HCT116 (cell line): Measurements from ENCODE around the gene STIM2. TPM values are rescaled to one million over a fixed set of nuclear protein-coding genes. Genes with fewer than 3 reads are reported as not detected.
"Not testable (repeated sequence)": the region's sequence is repeated elsewhere in the genome, so short reads cannot be mapped to it uniquely, and the experiment has no call there.

ENCODE experiments used
- ATAC-seq: fragments of 200-7000 bp; cut with Tn5 transposase; 2 replicates; pipeline ENCODE4 v1.9.1; 2020; ENCODE audit warnings: mild to moderate bottlenecking, moderate library complexity
- BruUV-seq: library from RNA; stranded (reverse); fragments of 400-500 nt; replicated peaks from 2 replicates; lab custom pipeline; 2021; lab: Mats Ljungman, UMichigan
- CTCF ChIA-PET: fragments of 300-600 bp; sonication (Branson Sonifier 250); formaldehyde crosslinking; loops from one replicate; lab custom pipeline; 2021; ENCODE audit warnings: antibody characterized with exemption; lab: Charles Lee
- POLR2A ChIA-PET: fragments of 300-600, 350-600 bp; sonication (Branson Sonifier 250); formaldehyde crosslinking; loops from one replicate; lab custom pipeline; 2021; ENCODE audit warnings: antibody characterized with exemption; lab: Charles Lee
- RAD21 ChIA-PET, 2 experiments: fragments of 300-600 bp; sonication (Branson Sonifier 250); formaldehyde crosslinking; loops; one replicate each; lab custom pipeline; 2023; ENCODE audit warnings: low total read pairs in 2 of 2; ENCODE audit not compliant: uncharacterized antibody in 2 of 2, unreplicated experiment in 2 of 2, low non-redundant PET in 1 of 2; lab: Charles Lee
- DNase-seq: peaks from one replicate; pipeline ENCODE4 v3.0.0-alpha.2; 2010; ENCODE audit warnings: low read depth, low spot score
- H2AFZ ChIP-seq: fragments of 200-600 bp; shearing (Covaris generic), sonication (generic); 2 replicates; pipeline ENCODE4 v1.6.1; 2017; ENCODE audit warnings: low read depth, mixed run types, mixed read lengths, antibody characterized with exemption, low read length; ENCODE audit not compliant: poor library complexity, severe bottlenecking
- H3K27ac ChIP-seq: 2 replicates; pipeline ENCODE4 v1.5.1; 2012; ENCODE audit warnings: low read depth, low read length
- H3K27me3 ChIP-seq: fragments of 200-600 bp; sonication (generic); 2 replicates; pipeline ENCODE4 v1.6.1; 2016; ENCODE audit warnings: mixed run types, low read length, mixed read lengths; ENCODE audit not compliant: insufficient read depth
- H3K36me3 ChIP-seq, 2 experiments: fragments of 200-500 bp in 1 of 2; fragments of 200-600 bp in 1 of 2; sonication (Bioruptor generic) in 1 of 2; sonication (generic) in 1 of 2; 2 replicates each; pipeline versions ENCODE4 v1.5.1 to v1.6.1; 2014 to 2016; ENCODE audit warnings: low read length in 2 of 2, inconsistent platforms in 1 of 2, mixed read lengths in 1 of 2, mixed run types in 1 of 2; ENCODE audit not compliant: insufficient read depth in 2 of 2, control insufficient read depth in 1 of 2
- H3K4me1 ChIP-seq, 2 experiments: fragments of 200-600 bp in 1 of 2; sonication (generic) in 1 of 2; 2 replicates each; pipeline versions ENCODE4 v1.5.1 to v1.6.1; 2012 to 2017; ENCODE audit warnings: low read length in 2 of 2, inconsistent platforms in 1 of 2, mild to moderate bottlenecking in 1 of 2, mixed read lengths in 1 of 2, mixed run types in 1 of 2, moderate library complexity in 1 of 2; ENCODE audit not compliant: insufficient read depth in 2 of 2, control insufficient read depth in 1 of 2
- H3K4me2 ChIP-seq: fragments of 200-600 bp; sonication (generic); 2 replicates; pipeline ENCODE4 v1.6.1; 2017; ENCODE audit warnings: mixed run types, low read length, mixed read lengths
- H3K4me3 ChIP-seq, 2 experiments: fragments of 200-600 bp in 1 of 2; sonication (generic) in 1 of 2; replicated peaks in 1 of 2; 2 replicates each; pipeline ENCODE4 v1.5.1; 2011 to 2016; ENCODE audit warnings: low read length in 2 of 2, control low read depth in 1 of 2, low read depth in 1 of 2, mild to moderate bottlenecking in 1 of 2, mixed read lengths in 1 of 2, mixed run types in 1 of 2
- H3K79me2 ChIP-seq: fragments of 200-600 bp; sonication (generic); 2 replicates; pipeline ENCODE4 v1.6.1; 2017; ENCODE audit warnings: mild to moderate bottlenecking, mixed run types, low read length, moderate library complexity, mixed read lengths; ENCODE audit not compliant: insufficient read depth
- H3K9ac ChIP-seq: fragments of 200-600 bp; sonication (generic); 2 replicates; pipeline ENCODE4 v1.6.1; 2016; ENCODE audit warnings: low read length, mixed read lengths
- H3K9me2 ChIP-seq: fragments of 200-600 bp; sonication (generic), shearing (Covaris generic); 2 replicates; pipeline ENCODE4 v1.6.1; 2017; ENCODE audit warnings: mixed run types, mild to moderate bottlenecking, moderate library complexity; ENCODE audit not compliant: insufficient read depth
- H3K9me3 ChIP-seq, 2 experiments: fragments of 200-500 bp in 1 of 2; fragments of 200-600 bp in 1 of 2; sonication (Bioruptor generic) in 1 of 2; sonication (generic) in 1 of 2; 2 replicates each; pipeline ENCODE4 v1.6.1; 2014 to 2017; ENCODE audit warnings: low read length in 2 of 2, mixed read lengths in 2 of 2, inconsistent platforms in 1 of 2, low read depth in 1 of 2, mild to moderate bottlenecking in 1 of 2, mixed run types in 1 of 2, moderate library complexity in 1 of 2; ENCODE audit not compliant: control insufficient read depth in 1 of 2, insufficient read depth in 1 of 2
- H4K20me1 ChIP-seq: fragments of 200-600 bp; sonication (generic), shearing (Covaris generic); 2 replicates; pipeline ENCODE4 v1.6.1; 2017; ENCODE audit warnings: mixed run types, mild to moderate bottlenecking, moderate library complexity; ENCODE audit not compliant: insufficient read depth
- CBX3 ChIP-seq: IDR thresholded peaks from 2 replicates; pipeline ENCODE4 v1.6.1; 2012; ENCODE audit warnings: low read depth
- EZH2 ChIP-seq: fragments of 200-600 bp; sonication (generic); IDR thresholded peaks from 2 replicates; pipeline ENCODE4 v1.6.1; 2017; ENCODE audit warnings: antibody characterized with exemption, mixed run types
- POLR2A ChIP-seq: IDR thresholded peaks from 2 replicates; pipeline ENCODE4 v1.7.0; 2011; ENCODE audit warnings: borderline replicate concordance; ENCODE audit not compliant: insufficient read depth, insufficient read length; ENCODE audit errors: extremely low read depth
- SIN3A ChIP-seq: IDR thresholded peaks from 2 replicates; pipeline ENCODE4 v1.6.1; 2012; ENCODE audit warnings: low read depth
- SP1 ChIP-seq: IDR thresholded peaks from 2 replicates; pipeline ENCODE4 v1.6.1; 2012; ENCODE audit warnings: low read depth
- intact Hi-C: fragments of 100-400 bp; cut with micrococcal nuclease; formaldehyde crosslinking; loops from 2 replicates; pipeline ENCODE4 v1.10.0; 2022
- total RNA-seq: library from RNA; stranded (reverse); gene quantifications from one replicate; pipeline ENCODE4 v1.2.1, GENCODE V29; 2021; ENCODE audit not compliant: unreplicated experiment
- TF ChIP-seq, protein P1 (sequence below): IDR thresholded peaks from 2 replicates; pipeline ENCODE4 v1.6.1; 2012
- TF ChIP-seq, protein P2 (sequence below): IDR thresholded peaks from 2 replicates; pipeline ENCODE4 v1.6.1; 2012; ENCODE audit warnings: low read depth
- TF ChIP-seq, protein P3 (sequence below), 3 experiments: fragments of 200-600 bp in 1 of 3; sonication (generic) in 1 of 3; IDR thresholded peaks in 2 of 3; conservative IDR thresholded peaks in 1 of 3; 2 replicates each; pipeline ENCODE4 v1.5.1; 2012 to 2017; ENCODE audit warnings: low read depth in 2 of 3, low read length in 2 of 3, antibody characterized with exemption in 1 of 3, borderline replicate concordance in 1 of 3, control low read depth in 1 of 3, mild to moderate bottlenecking in 1 of 3, mixed read lengths in 1 of 3, mixed run types in 1 of 3, moderate library complexity in 1 of 3; ENCODE audit not compliant: insufficient read depth in 1 of 3

Gene STIM2
- total RNA-seq, 1 experiment from 2014 or later, result 65.9 TPM

DNA sequence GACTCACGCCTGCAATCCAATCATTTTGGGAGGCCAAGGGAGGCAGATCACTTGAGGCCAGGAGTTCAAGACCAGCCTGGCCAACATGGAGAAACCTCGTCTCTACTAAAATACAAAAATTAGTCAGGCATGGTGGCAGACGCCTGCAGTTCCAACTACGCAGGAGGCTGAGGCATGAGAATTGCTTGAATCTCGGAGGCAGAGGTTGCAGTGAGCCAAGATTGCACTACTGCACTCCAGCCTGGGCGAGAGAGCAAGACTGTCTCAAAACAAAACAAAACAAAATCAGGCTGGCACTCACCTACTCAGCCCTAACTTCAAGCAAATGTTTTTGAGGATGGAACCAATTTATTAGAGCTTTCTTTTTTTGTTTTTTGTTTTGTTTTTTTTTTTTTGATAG, 33.3 kb upstream of the STIM2 start:
- H3K9me2 ChIP-seq, H3K9me3 ChIP-seq, RAD21 ChIA-PET, CTCF ChIA-PET, H3K79me2 ChIP-seq, ATAC-seq, H2AFZ ChIP-seq, H3K9ac ChIP-seq, H4K20me1 ChIP-seq, H3K27me3 ChIP-seq, H3K36me3 ChIP-seq, BruUV-seq, H3K4me1 ChIP-seq, intact Hi-C loops, H3K27ac ChIP-seq, DNase-seq, H3K4me3 ChIP-seq, H3K4me2 ChIP-seq: not testable (repeated sequence)
- POLR2A ChIA-PET, result interaction anchor here (1.6 kb wide), 1 partner anchor 9 kb away, joined by 3 read pairs; no protein-coding TSS in a partner anchor

DNA sequence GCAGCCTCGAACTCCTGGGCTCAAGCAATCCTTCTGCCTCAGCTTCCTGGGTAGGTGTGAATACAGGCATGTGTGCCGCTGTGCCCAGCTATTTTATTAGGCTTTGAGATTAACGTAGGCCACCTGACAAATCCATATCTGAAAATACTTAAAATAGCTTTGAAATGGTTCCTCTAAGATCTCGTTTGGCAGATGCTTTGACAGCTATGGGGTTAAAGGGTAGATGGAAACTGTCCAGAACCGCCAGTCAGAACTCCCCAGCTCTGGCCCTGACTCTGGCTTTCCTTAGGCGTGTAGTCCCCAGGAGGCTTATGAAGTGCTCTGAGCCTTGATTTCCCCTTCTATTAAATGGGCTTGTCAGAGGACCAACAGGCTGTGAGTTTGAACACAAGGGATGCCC, 32.8 kb upstream of the STIM2 start:
- BruUV-seq, result no TSS peak
- Histone ChIP-seq H3K79me2 (no peaks in the 10 kb centered on the region), H3K4me1 (no peaks in the 10 kb centered on the region), H3K36me3 (no peaks in the 10 kb centered on the region), H4K20me1 (no peaks in the 10 kb centered on the region), H3K27ac (no peak overlapping the region), H3K4me3 (no peak overlapping the region), H3K9me2 (no peaks in the 10 kb centered on the region), H3K4me2 (no peak overlapping the region), H2AFZ (no peak overlapping the region), H3K9ac (no peak overlapping the region), H3K9me3 (no peaks in the 10 kb centered on the region), H3K27me3 (no peaks in the 10 kb centered on the region)
- TF ChIP-seq EZH2 (no peak), SP1 (no peak), SIN3A (no peak), CBX3 (no peak), POLR2A (no peak)
- TF ChIP-seq, protein P1, sequence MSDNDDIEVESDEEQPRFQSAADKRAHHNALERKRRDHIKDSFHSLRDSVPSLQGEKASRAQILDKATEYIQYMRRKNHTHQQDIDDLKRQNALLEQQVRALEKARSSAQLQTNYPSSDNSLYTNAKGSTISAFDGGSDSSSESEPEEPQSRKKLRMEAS, result no peak
- TF ChIP-seq, protein P2, sequence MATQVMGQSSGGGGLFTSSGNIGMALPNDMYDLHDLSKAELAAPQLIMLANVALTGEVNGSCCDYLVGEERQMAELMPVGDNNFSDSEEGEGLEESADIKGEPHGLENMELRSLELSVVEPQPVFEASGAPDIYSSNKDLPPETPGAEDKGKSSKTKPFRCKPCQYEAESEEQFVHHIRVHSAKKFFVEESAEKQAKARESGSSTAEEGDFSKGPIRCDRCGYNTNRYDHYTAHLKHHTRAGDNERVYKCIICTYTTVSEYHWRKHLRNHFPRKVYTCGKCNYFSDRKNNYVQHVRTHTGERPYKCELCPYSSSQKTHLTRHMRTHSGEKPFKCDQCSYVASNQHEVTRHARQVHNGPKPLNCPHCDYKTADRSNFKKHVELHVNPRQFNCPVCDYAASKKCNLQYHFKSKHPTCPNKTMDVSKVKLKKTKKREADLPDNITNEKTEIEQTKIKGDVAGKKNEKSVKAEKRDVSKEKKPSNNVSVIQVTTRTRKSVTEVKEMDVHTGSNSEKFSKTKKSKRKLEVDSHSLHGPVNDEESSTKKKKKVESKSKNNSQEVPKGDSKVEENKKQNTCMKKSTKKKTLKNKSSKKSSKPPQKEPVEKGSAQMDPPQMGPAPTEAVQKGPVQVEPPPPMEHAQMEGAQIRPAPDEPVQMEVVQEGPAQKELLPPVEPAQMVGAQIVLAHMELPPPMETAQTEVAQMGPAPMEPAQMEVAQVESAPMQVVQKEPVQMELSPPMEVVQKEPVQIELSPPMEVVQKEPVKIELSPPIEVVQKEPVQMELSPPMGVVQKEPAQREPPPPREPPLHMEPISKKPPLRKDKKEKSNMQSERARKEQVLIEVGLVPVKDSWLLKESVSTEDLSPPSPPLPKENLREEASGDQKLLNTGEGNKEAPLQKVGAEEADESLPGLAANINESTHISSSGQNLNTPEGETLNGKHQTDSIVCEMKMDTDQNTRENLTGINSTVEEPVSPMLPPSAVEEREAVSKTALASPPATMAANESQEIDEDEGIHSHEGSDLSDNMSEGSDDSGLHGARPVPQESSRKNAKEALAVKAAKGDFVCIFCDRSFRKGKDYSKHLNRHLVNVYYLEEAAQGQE, result no peak
- TF ChIP-seq, protein P3, sequence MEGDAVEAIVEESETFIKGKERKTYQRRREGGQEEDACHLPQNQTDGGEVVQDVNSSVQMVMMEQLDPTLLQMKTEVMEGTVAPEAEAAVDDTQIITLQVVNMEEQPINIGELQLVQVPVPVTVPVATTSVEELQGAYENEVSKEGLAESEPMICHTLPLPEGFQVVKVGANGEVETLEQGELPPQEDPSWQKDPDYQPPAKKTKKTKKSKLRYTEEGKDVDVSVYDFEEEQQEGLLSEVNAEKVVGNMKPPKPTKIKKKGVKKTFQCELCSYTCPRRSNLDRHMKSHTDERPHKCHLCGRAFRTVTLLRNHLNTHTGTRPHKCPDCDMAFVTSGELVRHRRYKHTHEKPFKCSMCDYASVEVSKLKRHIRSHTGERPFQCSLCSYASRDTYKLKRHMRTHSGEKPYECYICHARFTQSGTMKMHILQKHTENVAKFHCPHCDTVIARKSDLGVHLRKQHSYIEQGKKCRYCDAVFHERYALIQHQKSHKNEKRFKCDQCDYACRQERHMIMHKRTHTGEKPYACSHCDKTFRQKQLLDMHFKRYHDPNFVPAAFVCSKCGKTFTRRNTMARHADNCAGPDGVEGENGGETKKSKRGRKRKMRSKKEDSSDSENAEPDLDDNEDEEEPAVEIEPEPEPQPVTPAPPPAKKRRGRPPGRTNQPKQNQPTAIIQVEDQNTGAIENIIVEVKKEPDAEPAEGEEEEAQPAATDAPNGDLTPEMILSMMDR (IDR thresholded peaks at IDR 0.05 in 2 of 3, conservative IDR thresholded peaks at IDR 0.05 in 1 of 3; ENCODE audit: borderline replicate concordance in 1 of 3, insufficient read depth in 1 of 3, low read depth in 2 of 3, low read length in 2 of 3), result no peak
- ChIA-PET RAD21 (no interaction called here), CTCF (no interaction called here), POLR2A (interaction anchor here (1.6 kb wide), 1 partner anchor 9 kb away, joined by 3 read pairs; no protein-coding TSS in a partner anchor)
- ATAC-seq (no peak), DNase-seq (no peak)
- intact Hi-C loops, result no loop called here
